ENCODE results near the gene AIMP1. TPM values are rescaled to one million over a fixed set of nuclear protein-coding genes. Genes with fewer than 3 reads are reported as not detected.

The AIMP1 gene
- total RNA-seq, 4 donors from 2014 or later, result 16.8 to 35.1 (median 22.8) TPM

- no peak for TF ChIP-seq CTCF (IDR thresholded peaks at IDR 0.05; ENCODE audit: low read depth)
Measured at GRCh38 chr4:106384878-106385277, 68.5 kb downstream of the AIMP1 start.

- no peak for TF ChIP-seq CTCF (IDR thresholded peaks at IDR 0.05; ENCODE audit: low read depth)
Measured at GRCh38 chr4:106385853-106386393, 69.6 kb downstream of the AIMP1 start.

DNA sequence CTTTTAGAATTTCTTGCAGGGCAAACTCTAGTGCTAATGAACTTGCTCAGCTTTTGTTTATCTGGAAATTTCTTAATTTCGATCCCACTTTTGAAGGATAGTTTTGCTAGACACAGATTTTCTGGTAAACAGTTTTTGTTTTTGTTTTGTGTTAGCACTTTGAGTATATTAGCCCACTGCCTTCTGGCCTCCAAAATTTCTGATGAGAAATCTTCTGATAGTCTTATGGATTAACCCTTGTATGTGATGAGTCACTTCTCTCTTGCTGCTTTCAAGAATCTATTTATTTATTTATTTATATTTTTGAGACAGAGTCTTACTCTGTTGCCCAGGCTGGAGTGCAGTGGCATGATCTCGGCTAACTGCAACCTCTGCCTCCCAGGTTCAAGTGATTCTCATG, 79.2 kb downstream of the AIMP1 start:
- TF ChIP-seq CTCF (IDR thresholded peaks at IDR 0.05; ENCODE audit: low read depth), result no peak

Other genes starting within 250 kb of the AIMP1 start
- gene TBCK, start 341 bp upstream of the AIMP1 start, total RNA-seq, result 10 to 100 TPM; 32.2 to 59.2 (median 48.9) TPM
- not detected for gene GIMD1, start 52.2 kb downstream of the AIMP1 start, total RNA-seq